ENCODE results near the gene SMAD3.

SMAD3 gene

GRCh38 chr15:67114046-67114445 lies 48.6 kb downstream of the SMAD3 start:
- Histone ChIP-seq H3K27ac (replicated peaks) (no peak overlapping the region), H3K27me3 (ENCODE audit: insufficient read depth, poor library complexity, severe bottlenecking) (no peaks in the 10 kb centered on the region), H3K4me3 (replicated peaks; ENCODE audit: insufficient read depth, low read length) (no peak overlapping the region)
- no peak for DNase-seq (ENCODE audit: low read depth in 1 of 2, low spot score in 1 of 2)
- TF ChIP-seq REST (IDR thresholded peaks at IDR 0.05; ENCODE audit: insufficient replicate concordance, low read depth) (no peak), GABPA (IDR thresholded peaks at IDR 0.05; ENCODE audit: low read depth) (no peak), SPI1 (IDR thresholded peaks at IDR 0.05; ENCODE audit: borderline replicate concordance, low read depth) (no peak)

GRCh38 chr15:67114846-67115585 lies 49.6 kb downstream of the SMAD3 start:
- no peak for TF ChIP-seq SPI1 (IDR thresholded peaks at IDR 0.05; ENCODE audit: borderline replicate concordance, low read depth)
- no peak for TF ChIP-seq POLR2AphosphoS5 (IDR thresholded peaks at IDR 0.05; ENCODE audit: low read depth)
- no peak for TF ChIP-seq REST (IDR thresholded peaks at IDR 0.05; ENCODE audit: insufficient replicate concordance, low read depth)
- TF ChIP-seq CTCF (IDR thresholded peaks at IDR 0.05; ENCODE audit: insufficient read depth, low read length): no peak
- no peak for TF ChIP-seq GABPA (IDR thresholded peaks at IDR 0.05; ENCODE audit: low read depth)
- Histone ChIP-seq H3K4me3 (replicated peaks; ENCODE audit: insufficient read depth, low read length) (no peak overlapping the region), H3K27me3 (ENCODE audit: insufficient read depth, poor library complexity, severe bottlenecking) (no peaks in the 10 kb centered on the region), H3K27ac (replicated peaks) (no peak overlapping the region)
- no peak for DNase-seq (ENCODE audit: low read depth in 1 of 2, low spot score in 1 of 2)

- TF ChIP-seq CTCF (IDR thresholded peaks at IDR 0.05; ENCODE audit: insufficient read depth, low read length) (no peak), POLR2AphosphoS5 (IDR thresholded peaks at IDR 0.05; ENCODE audit: low read depth) (no peak), REST (IDR thresholded peaks at IDR 0.05; ENCODE audit: insufficient replicate concordance, low read depth) (no peak), GABPA (IDR thresholded peaks at IDR 0.05; ENCODE audit: low read depth) (no peak), SPI1 (IDR thresholded peaks at IDR 0.05; ENCODE audit: borderline replicate concordance, low read depth) (no peak)
- no peak overlapping the region for H3K4me3 ChIP-seq (replicated peaks; ENCODE audit: insufficient read depth, low read length)
- H3K27me3 ChIP-seq (ENCODE audit: insufficient read depth, poor library complexity, severe bottlenecking): no peaks in the 10 kb centered on the region
- H3K27ac ChIP-seq (replicated peaks): no peak overlapping the region
- no peak for DNase-seq (ENCODE audit: low read depth in 1 of 2, low spot score in 1 of 2)
Observed at GRCh38 chr15:67115586-67115969, 50.2 kb downstream of the SMAD3 start.
